Thyroid gland (tissue), 4 donors: ENCODE measurements around the gene FBRSL1. TPM values are rescaled to one million over a fixed set of nuclear protein-coding genes. Genes with fewer than 3 reads are reported as not detected.
A peak's percentile ranks its signal among the peaks of the same experiment; 100 is the strongest.

ENCODE experiments used
- DNase-seq, 2 donors: peaks; one replicate each; pipeline ENCODE4 v3.0.0-alpha.2; 2019
- H3K27ac ChIP-seq, 3 donors: fragments of 200-600 bp; sonication (generic); 1 replicate in 2 of 3; 2 replicates in 1 of 3; pipeline ENCODE4 v1.5.1; 2016 to 2019; ENCODE audit warnings: mild to moderate bottlenecking in 1 of 3, moderate library complexity in 1 of 3
- H3K27me3 ChIP-seq: fragments of 200-600 bp; sonication (generic); one replicate; pipeline ENCODE4 v1.5.1; 2019
- H3K36me3 ChIP-seq, 2 donors: fragments of 200-600 bp; sonication (generic); one replicate each; pipeline ENCODE4 v1.5.1; 2016 to 2019
- H3K4me1 ChIP-seq, 2 donors: fragments of 200-600 bp; sonication (generic); one replicate each; pipeline ENCODE4 v1.5.1; 2017 to 2019
- H3K4me3 ChIP-seq, 3 donors: fragments of 200-600 bp; sonication (generic); replicated peaks in 1 of 3; 1 replicate in 2 of 3; 2 replicates in 1 of 3; pipeline ENCODE4 v1.5.1; 2016; ENCODE audit warnings: mild to moderate bottlenecking in 1 of 3
- H3K9me3 ChIP-seq: fragments of 200-600 bp; sonication (generic); one replicate; pipeline ENCODE4 v1.5.1; 2017
- CTCF ChIP-seq, 6 experiments: fragments of 200-600 bp in 3 of 6; fragments of 450-650 bp in 3 of 6; sonication (generic) in 3 of 6; IDR thresholded peaks; one replicate each; pipeline ENCODE4 v1.5.1; 2016 to 2019; ENCODE audit warnings: antibody characterized with exemption in 6 of 6, mild to moderate bottlenecking in 2 of 6, inconsistent platforms in 1 of 6, moderate library complexity in 1 of 6
- POLR2A ChIP-seq, 2 donors: fragments of 450-650 bp; IDR thresholded peaks; one replicate each; pipeline ENCODE4 v1.6.1; 2017; ENCODE audit warnings: antibody characterized with exemption in 2 of 2, mild to moderate bottlenecking in 2 of 2, moderate library complexity in 1 of 2
- WGBS, 2 donors: methylation state at CpG; one replicate each; pipeline ENCODE4 v1.1.5; 2017; 5-methylcytosine and 5-hydroxymethylcytosine counted together
- intact Hi-C: fragments of 100-400 bp; cut with DNase I; formaldehyde crosslinking; loops from one replicate; pipeline ENCODE4 v1.15.1; 2023
- total RNA-seq, 4 donors: library from RNA; depleted of rRNA; stranded (reverse); fragments of >200 nt; gene quantifications; one replicate each; pipeline ENCODE4 v1.2.3, GENCODE V29; 2016

FBRSL1 gene
- total RNA-seq, 4 donors from 2014 or later, result 9.2 to 19.7 (median 12.0) TPM

GRCh38 chr12:132541996-132542395, 52.0 kb downstream of the FBRSL1 start:
- intact Hi-C loops, result no loop called here
- no peaks in the 10 kb centered on the region for H3K9me3 ChIP-seq
- H3K27me3 ChIP-seq, result no peaks in the 10 kb centered on the region
- no peaks in the 10 kb centered on the region for H3K36me3 ChIP-seq
- H3K4me1 ChIP-seq, result no peaks in the 10 kb centered on the region
- H3K4me3 ChIP-seq, result no peak overlapping the region
- WGBS, 2 donors, result 94 to 96% methylated on average over 15 to 17 of the region's 20 CpGs
- no peak for TF ChIP-seq CTCF (IDR thresholded peaks at IDR 0.05)
- TF ChIP-seq POLR2A (IDR thresholded peaks at IDR 0.05), result no peak
- H3K27ac ChIP-seq, result no peak overlapping the region
- no peak for DNase-seq

GRCh38 chr12:132542661-132543060, 52.7 kb downstream of the FBRSL1 start:
- intact Hi-C loops, result no loop called here

GRCh38 chr12:132543298-132544079, 53.5 kb downstream of the FBRSL1 start:
- Histone ChIP-seq H3K27ac (no peak overlapping the region), H3K4me1 (no peaks in the 10 kb centered on the region), H3K36me3 (peaks cover 0 to 4% of the 10 kb centered on the region in 2 donors), H3K4me3 (no peak overlapping the region), H3K27me3 (no peaks in the 10 kb centered on the region), H3K9me3 (no peaks in the 10 kb centered on the region)
- intact Hi-C loops, result no loop called here
- whole genome bisulfite sequencing, 2 donors, result 66 to 74% methylated on average over 12 to 15 of the region's 27 CpGs
- TF ChIP-seq CTCF (IDR thresholded peaks at IDR 0.05), result no peak
- TF ChIP-seq POLR2A (IDR thresholded peaks at IDR 0.05), result no peak
- no peak for DNase-seq

More at GRCh38 chr12:132542661-132543060, 52.7 kb downstream of the FBRSL1 start:
- TF ChIP-seq POLR2A (IDR thresholded peaks at IDR 0.05) (no peak), CTCF (IDR thresholded peaks at IDR 0.05) (no peak)
- 89 to 96% methylated on average over 9 of the region's 9 CpGs for WGBS, 2 donors
- Histone ChIP-seq H3K4me1 (no peaks in the 10 kb centered on the region), H3K36me3 (no peaks in the 10 kb centered on the region), H3K9me3 (no peaks in the 10 kb centered on the region), H3K27ac (no peak overlapping the region), H3K4me3 (no peak overlapping the region), H3K27me3 (no peaks in the 10 kb centered on the region)
- DNase-seq, result no peak

- Histone ChIP-seq H3K9me3 (no peaks in the 10 kb centered on the region), H3K27ac (no peak overlapping the region), H3K4me3 (no peak overlapping the region), H3K36me3 (peaks cover 0 to 4% of the 10 kb centered on the region in 2 donors), H3K27me3 (no peaks in the 10 kb centered on the region), H3K4me1 (no peaks in the 10 kb centered on the region)
- WGBS, 2 donors, result 37 to 76% methylated on average over 6 to 11 of the region's 12 CpGs
- TF ChIP-seq CTCF (IDR thresholded peaks at IDR 0.05) (peak in 2 of 6 experiments; percentile 33 to 54), POLR2A (IDR thresholded peaks at IDR 0.05) (no peak)
- intact Hi-C loops, result no loop called here
- peak in 1 of 2 donors; percentile 93 for DNase-seq
These were observed 54.1 kb downstream of the FBRSL1 start for GRCh38 chr12:132544080-132544397.

GRCh38 chr12:132544498-132544897, 54.5 kb downstream of the FBRSL1 start:
- Histone ChIP-seq H3K9me3 (no peaks in the 10 kb centered on the region), H3K4me3 (no peak overlapping the region), H3K36me3 (peaks cover 0 to 4% of the 10 kb centered on the region in 2 donors), H3K4me1 (no peaks in the 10 kb centered on the region), H3K27ac (no peak overlapping the region), H3K27me3 (no peaks in the 10 kb centered on the region)
- 95 to 96% methylated on average over 11 of the region's 11 CpGs for WGBS, 2 donors
- intact Hi-C loops, result no loop called here
- DNase-seq, result no peak
- TF ChIP-seq POLR2A (IDR thresholded peaks at IDR 0.05) (no peak), CTCF (IDR thresholded peaks at IDR 0.05) (no peak)
